ENCODE data around the gene SMYD5.
"Not testable (repeated sequence)": the region's sequence is repeated elsewhere in the genome, so short reads cannot be mapped to it uniquely, and the experiment has no call there.

Gene SMYD5

GRCh38 chr2:73175663-73176204 is 38.3 kb upstream of the SMYD5 start:
- TF ChIP-seq CTCF (conservative IDR thresholded peaks at IDR 0.05), result peak; percentile 19; the same call in 1 of the 2 replicates
- peak overlapping the region; percentile 56; the same call in 1 of the 2 replicates for H3K27ac ChIP-seq

- H3K27ac ChIP-seq, result peak overlapping the region; percentile 56
- no peak for TF ChIP-seq CTCF (conservative IDR thresholded peaks at IDR 0.05)
These were observed 37.7 kb upstream of the SMYD5 start for GRCh38 chr2:73176205-73176880.

GRCh38 chr2:73176881-73177644 is 37.0 kb upstream of the SMYD5 start:
- H3K27ac ChIP-seq, result peak overlapping the region; percentile 56
- TF ChIP-seq CTCF (conservative IDR thresholded peaks at IDR 0.05), result peak; percentile 96

- H3K27ac ChIP-seq, result peak overlapping the region; percentile 56; the same call in 1 of the 2 replicates
- peak; percentile 75 for TF ChIP-seq CTCF (conservative IDR thresholded peaks at IDR 0.05)
These were observed 36.3 kb upstream of the SMYD5 start for GRCh38 chr2:73177645-73178255.

GRCh38 chr2:73185965-73186364 is 28.1 kb upstream of the SMYD5 start:
- H3K27ac ChIP-seq, result no peak overlapping the region
- TF ChIP-seq CTCF (conservative IDR thresholded peaks at IDR 0.05), result no peak

- TF ChIP-seq CTCF (conservative IDR thresholded peaks at IDR 0.05), result no peak
These were observed 26.5 kb upstream of the SMYD5 start for GRCh38 chr2:73187549-73187948.

GRCh38 chr2:73197579-73197978 is 16.5 kb upstream of the SMYD5 start:
- no peak for TF ChIP-seq CTCF (conservative IDR thresholded peaks at IDR 0.05)
- no peak overlapping the region for H3K27ac ChIP-seq

More at GRCh38 chr2:73187549-73187948, 26.5 kb upstream of the SMYD5 start:
- H3K27ac ChIP-seq, result no peak overlapping the region

- not testable (repeated sequence) for H3K27ac ChIP-seq
These were observed 13.8 kb upstream of the SMYD5 start for GRCh38 chr2:73200281-73200680.

Data from VCaP (cell line).